Hepatocyte (in vitro differentiated cells): ENCODE results near the gene DBN1. TPM values are rescaled to one million over a fixed set of nuclear protein-coding genes. Genes with fewer than 3 reads are reported as not detected.

Source experiments
- DNase-seq: peaks from one replicate; pipeline ENCODE4 v3.0.0-alpha.2; 2016; ENCODE audit warnings: low spot score
- H2AFZ ChIP-seq: fragments of 200-600 bp; sonication (generic); 2 replicates; pipeline ENCODE4 v1.6.0; 2016; ENCODE audit warnings: antibody characterized with exemption, mild to moderate bottlenecking
- H3K27ac ChIP-seq: fragments of 200-600 bp; sonication (generic); 2 replicates; pipeline ENCODE4 v1.5.1; 2016; ENCODE audit warnings: mild to moderate bottlenecking
- H3K27me3 ChIP-seq: fragments of 200-600 bp; sonication (generic); 2 replicates; pipeline ENCODE4 v1.6.1; 2016
- H3K36me3 ChIP-seq: fragments of 200-600 bp; sonication (generic); replicated peaks from 2 replicates; pipeline ENCODE4 v1.5.1; 2016; ENCODE audit warnings: low read depth; ENCODE audit not compliant: insufficient read depth
- H3K4me1 ChIP-seq: fragments of 200-600 bp; sonication (generic); 2 replicates; pipeline ENCODE4 v1.5.1; 2016; ENCODE audit warnings: mild to moderate bottlenecking, moderate library complexity; ENCODE audit not compliant: insufficient read depth
- H3K4me2 ChIP-seq: fragments of 200-600 bp; sonication (generic); 2 replicates; pipeline ENCODE4 v1.6.0; 2016
- H3K4me3 ChIP-seq: fragments of 200-600 bp; sonication (generic); 2 replicates; pipeline ENCODE4 v1.5.1; 2016; ENCODE audit warnings: mild to moderate bottlenecking
- H3K79me2 ChIP-seq: fragments of 200-600 bp; sonication (generic); 2 replicates; pipeline ENCODE4 v1.6.0; 2017; ENCODE audit warnings: mild to moderate bottlenecking
- H3K9me2 ChIP-seq: fragments of 200-600 bp; sonication (generic); replicated peaks from 2 replicates; pipeline ENCODE4 v1.6.0; 2017; ENCODE audit warnings: mild to moderate bottlenecking; ENCODE audit not compliant: insufficient read depth
- H3K9me3 ChIP-seq: fragments of 200-600 bp; sonication (generic); 2 replicates; pipeline ENCODE4 v1.5.1; 2016; ENCODE audit warnings: low read depth, mild to moderate bottlenecking
- H4K20me1 ChIP-seq: fragments of 200-600 bp; sonication (generic); 2 replicates; pipeline ENCODE4 v1.6.0; 2016; ENCODE audit warnings: mild to moderate bottlenecking; ENCODE audit not compliant: insufficient read depth, poor library complexity, severe bottlenecking
- CTCF ChIP-seq: fragments of 200-600 bp; sonication (generic); IDR thresholded peaks from 2 replicates; pipeline ENCODE4 v1.5.1; 2016; ENCODE audit warnings: antibody characterized with exemption, mild to moderate bottlenecking; ENCODE audit not compliant: poor library complexity
- EZH2 ChIP-seq: fragments of 200-600 bp; sonication (generic); IDR thresholded peaks from 2 replicates; pipeline ENCODE4 v1.6.1; 2016; ENCODE audit warnings: antibody characterized with exemption, mild to moderate bottlenecking, borderline replicate concordance
- EZH2phosphoT487 ChIP-seq: fragments of 200-600 bp; sonication (generic); IDR thresholded peaks from one replicate; pipeline ENCODE4 v1.6.1; 2018; ENCODE audit warnings: antibody characterized with exemption, mild to moderate bottlenecking, low read depth, moderate library complexity; ENCODE audit not compliant: unreplicated experiment, severe bottlenecking
- WGBS: methylation state at CpG from one replicate; pipeline ENCODE4 v1.1.6; 2016; ENCODE audit warnings: low lambda C conversion rate; ENCODE audit errors: missing lambda C conversion rate; 5-methylcytosine and 5-hydroxymethylcytosine counted together
- polyA plus RNA-seq: library from polyadenylated mRNA; unstranded; fragments of >200 nt; fragmentation: Nextera tagmentation; extraction: Ambion mirVana; gene quantifications from 2 replicates; pipeline ENCODE4 v1.2.1, GENCODE V29; 2016
- total RNA-seq: library from RNA; depleted of rRNA; stranded (reverse); fragments of >200 nt; gene quantifications from 2 replicates; pipeline ENCODE4 v1.2.3, GENCODE V29; 2014

Gene DBN1
- total and polyA plus RNA-seq, 2 experiments from 2014 or later = 107 to 122 TPM

DNA sequence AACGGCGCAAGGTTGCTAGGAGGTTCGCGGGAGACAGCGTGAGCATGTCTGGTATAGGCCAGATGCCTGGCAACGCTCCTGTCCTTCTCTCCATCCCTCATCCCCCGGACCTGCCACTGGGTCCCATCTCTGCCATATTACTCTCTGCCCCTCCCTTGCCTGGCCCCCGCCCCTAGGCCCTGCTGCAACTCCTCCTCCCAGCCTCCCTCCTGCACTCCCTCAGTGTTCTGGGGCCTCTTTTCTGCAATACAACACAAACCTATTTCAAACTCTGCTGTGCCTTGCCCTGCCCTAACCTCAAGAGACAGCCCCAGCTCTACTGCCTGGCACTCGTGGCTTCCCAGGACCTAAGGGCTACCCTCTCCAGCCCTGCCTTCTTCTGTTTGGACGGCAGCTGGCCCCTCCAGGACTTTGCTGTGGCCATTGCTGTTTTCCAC lies 8.9 kb upstream of the DBN1 start:
- WGBS = 95% methylated on average over 10 of the region's 10 CpGs
- Histone ChIP-seq H3K4me1 (peaks cover 6% of the 10 kb centered on the region), H3K4me2 (no peak overlapping the region), H3K9me2 (no peaks in the 10 kb centered on the region), H3K27ac (no peak overlapping the region), H3K27me3 (no peaks in the 10 kb centered on the region), H3K9me3 (no peaks in the 10 kb centered on the region), H3K36me3 (no peaks in the 10 kb centered on the region), H2AFZ (no peak overlapping the region), H4K20me1 (no peaks in the 10 kb centered on the region), H3K4me3 (no peak overlapping the region), H3K79me2 (no peaks in the 10 kb centered on the region)
- TF ChIP-seq EZH2 (no peak), CTCF (no peak), EZH2phosphoT487 (no peak)
- DNase-seq = no peak

GRCh38 chr5:177479774-177480173 lies 6.3 kb upstream of the DBN1 start:
- TF ChIP-seq EZH2 (no peak), EZH2phosphoT487 (no peak), CTCF (no peak)
- Histone ChIP-seq H4K20me1 (no peaks in the 10 kb centered on the region), H3K9me2 (no peaks in the 10 kb centered on the region), H3K27me3 (no peaks in the 10 kb centered on the region), H3K4me1 (peaks cover 6% of the 10 kb centered on the region), H3K79me2 (no peaks in the 10 kb centered on the region), H3K9me3 (no peaks in the 10 kb centered on the region), H3K27ac (peak overlapping the region; percentile 69), H3K4me2 (no peak overlapping the region), H2AFZ (no peak overlapping the region), H3K36me3 (no peaks in the 10 kb centered on the region), H3K4me3 (no peak overlapping the region)
- no peak for DNase-seq
- WGBS = 86% methylated on average over 14 of the region's 14 CpGs

DNA sequence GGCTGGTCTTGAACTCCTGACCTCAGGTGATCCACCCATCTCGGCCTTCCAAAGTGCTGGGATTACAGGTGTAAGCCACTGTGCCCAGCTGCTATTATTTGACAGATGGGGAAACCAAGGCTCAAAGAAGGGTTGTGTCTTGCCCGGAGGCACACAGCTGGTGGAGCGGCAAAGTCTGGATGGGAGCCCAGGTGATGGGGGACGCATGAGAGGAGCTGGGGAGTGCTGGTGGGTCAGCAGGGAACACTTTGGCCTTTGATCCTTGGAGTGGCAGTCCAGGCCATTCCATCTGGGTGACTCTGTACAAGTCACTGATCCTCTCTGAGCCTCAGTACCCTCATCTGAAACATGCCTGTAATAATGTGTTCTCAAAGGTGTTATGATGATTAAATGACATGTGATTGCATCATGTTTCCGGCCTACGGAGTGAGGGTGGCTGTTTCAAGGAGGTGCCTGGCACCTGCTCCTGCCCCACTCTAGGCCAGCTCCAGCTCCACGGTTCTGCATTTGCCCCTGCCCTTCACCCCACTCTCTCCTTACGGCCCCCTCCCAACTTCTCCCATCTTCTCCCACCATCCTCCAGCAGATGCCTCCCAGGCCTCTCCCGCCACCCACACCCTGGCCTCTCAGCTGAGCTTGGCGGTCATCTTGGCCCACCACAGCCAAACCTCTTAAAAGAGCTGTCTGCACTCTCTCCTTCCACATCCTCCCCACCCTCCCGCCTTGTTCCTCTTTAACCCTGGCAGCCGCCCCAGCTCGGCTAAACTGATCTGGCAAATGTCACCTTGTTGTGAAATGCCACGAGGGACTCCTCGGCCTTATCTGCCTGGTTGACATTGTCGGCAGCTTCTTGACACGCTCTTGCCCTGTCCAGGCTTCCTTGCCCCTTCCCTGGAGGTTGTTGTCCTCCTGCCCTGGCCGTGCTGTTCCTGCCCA lies 5.5 kb upstream of the DBN1 start:
- H2AFZ ChIP-seq = no peak overlapping the region
- no peaks in the 10 kb centered on the region for H3K9me2 ChIP-seq
- peaks cover 6% of the 10 kb centered on the region for H3K4me1 ChIP-seq
- H3K36me3 ChIP-seq = no peaks in the 10 kb centered on the region
- peak; percentile 56 for DNase-seq
- peak overlapping the region; percentile 69 for H3K27ac ChIP-seq
- no peak for TF ChIP-seq EZH2
- TF ChIP-seq EZH2phosphoT487 = no peak
- no peak for TF ChIP-seq CTCF
- no peaks in the 10 kb centered on the region for H4K20me1 ChIP-seq
- no peaks in the 10 kb centered on the region for H3K9me3 ChIP-seq
- H3K79me2 ChIP-seq = no peaks in the 10 kb centered on the region
- no peak overlapping the region for H3K4me2 ChIP-seq
- H3K27me3 ChIP-seq = no peaks in the 10 kb centered on the region
- no peak overlapping the region for H3K4me3 ChIP-seq
- 67% methylated on average over 17 of the region's 18 CpGs for WGBS
